PC-3 (cell line): ENCODE results near the gene SLC15A3. TPM values are rescaled to one million over a fixed set of nuclear protein-coding genes. Genes with fewer than 3 reads are reported as not detected.

Source experiments
- ATAC-seq: fragments of 200-7000 bp; cut with Tn5 transposase; 2 replicates; pipeline ENCODE4 v1.9.1; 2020; ENCODE audit warnings: mild to moderate bottlenecking, moderate library complexity
- BruUV-seq: library from RNA; stranded (reverse); fragments of 400-500 nt; replicated peaks from 2 replicates; lab custom pipeline; 2021; lab: Mats Ljungman, UMichigan
- CTCF ChIA-PET: fragments of 300-600 bp; sonication (Branson Sonifier 250); formaldehyde crosslinking; loops from one replicate; lab custom pipeline; 2022; ENCODE audit warnings: antibody characterized with exemption; lab: Charles Lee
- POLR2A ChIA-PET: fragments of 300-600 bp; sonication (Branson Sonifier 250); formaldehyde crosslinking; loops from one replicate; lab custom pipeline; 2022; ENCODE audit warnings: antibody characterized with exemption; ENCODE audit not compliant: unreplicated experiment; lab: Charles Lee
- DNase-seq: peaks from one replicate; pipeline ENCODE4 v3.0.0-alpha.2; 2015
- H2AFZ ChIP-seq: fragments of 300-600 bp; sonication (generic); 2 replicates; pipeline ENCODE4 v1.6.0; 2016; ENCODE audit warnings: antibody characterized with exemption, low read length
- H3F3A ChIP-seq: fragments of 300-600 bp; sonication (generic); one replicate; pipeline ENCODE4 v1.6.0; 2017; ENCODE audit warnings: antibody characterized with exemption, low read length, control low read depth, mild to moderate bottlenecking; ENCODE audit not compliant: unreplicated experiment
- H3K27ac ChIP-seq: fragments of 300-600 bp; sonication (generic); 2 replicates; pipeline ENCODE4 v1.5.1; 2016; ENCODE audit warnings: mild to moderate bottlenecking, low read length
- H3K27me3 ChIP-seq: fragments of 300-600 bp; sonication (generic); 2 replicates; pipeline ENCODE4 v1.6.1; 2016; ENCODE audit warnings: low read length, mixed read lengths
- H3K36me3 ChIP-seq: fragments of 300-600 bp; sonication (generic); 2 replicates; pipeline ENCODE4 v1.6.1; 2016; ENCODE audit warnings: low read depth, mixed run types, low read length, mixed read lengths
- H3K4me1 ChIP-seq: fragments of 300-600 bp; sonication (generic); 2 replicates; pipeline ENCODE4 v1.5.1; 2016; ENCODE audit warnings: low read length; ENCODE audit not compliant: insufficient read depth
- H3K4me2 ChIP-seq: fragments of 300-600 bp; sonication (generic); 2 replicates; pipeline ENCODE4 v1.6.0; 2016; ENCODE audit warnings: low read length
- H3K4me3 ChIP-seq: fragments of 300-600 bp; sonication (generic); 2 replicates; pipeline ENCODE4 v1.5.1; 2016; ENCODE audit warnings: mild to moderate bottlenecking, low read length, mixed read lengths
- H3K79me2 ChIP-seq: fragments of 300-600 bp; sonication (generic); 2 replicates; pipeline ENCODE4 v1.6.1; 2017; ENCODE audit warnings: low read length, mixed read lengths
- H3K9ac ChIP-seq: fragments of 300-600 bp; sonication (generic); 2 replicates; pipeline ENCODE4 v1.6.0; 2016; ENCODE audit warnings: mild to moderate bottlenecking, low read length
- H3K9me2 ChIP-seq: fragments of 300-600 bp; sonication (generic); replicated peaks from 2 replicates; pipeline ENCODE4 v1.6.1; 2016; ENCODE audit warnings: mixed run types, low read length, mixed read lengths
- H3K9me3 ChIP-seq: fragments of 300-600 bp; sonication (generic); 2 replicates; pipeline ENCODE4 v1.6.1; 2016; ENCODE audit warnings: low read length, mixed read lengths
- H4K20me1 ChIP-seq: fragments of 300-600 bp; sonication (generic); 2 replicates; pipeline ENCODE4 v1.6.1; 2016; ENCODE audit warnings: low read length, mixed read lengths
- EZH2 ChIP-seq: fragments of 300-600 bp; sonication (generic); IDR thresholded peaks from one replicate; pipeline ENCODE4 v1.6.1; 2017; ENCODE audit warnings: antibody characterized with exemption, mild to moderate bottlenecking, low read length; ENCODE audit not compliant: unreplicated experiment
- EZH2phosphoT487 ChIP-seq: fragments of 300-600 bp; sonication (generic); IDR thresholded peaks from 2 replicates; pipeline ENCODE4 v1.6.1; 2018; ENCODE audit warnings: mild to moderate bottlenecking, antibody characterized with exemption, low read length, borderline replicate concordance
- intact Hi-C: fragments of 100-400 bp; cut with micrococcal nuclease; formaldehyde crosslinking; loops from 2 replicates; pipeline ENCODE4 v1.9.0; 2023
- total RNA-seq: library from RNA; depleted of rRNA; stranded (reverse); fragments of >200 nt; gene quantifications from 2 replicates; pipeline ENCODE4 v1.2.3, GENCODE V29; 2014
- TF ChIP-seq, protein P1 (sequence below): fragments of 300-600 bp; sonication (generic); conservative IDR thresholded peaks from 2 replicates; pipeline ENCODE4 v1.5.1; 2017; ENCODE audit warnings: antibody characterized with exemption, low read depth, mild to moderate bottlenecking, low read length

Gene SLC15A3
- total RNA-seq, 1 experiment from 2014 or later = not detected

DNA sequence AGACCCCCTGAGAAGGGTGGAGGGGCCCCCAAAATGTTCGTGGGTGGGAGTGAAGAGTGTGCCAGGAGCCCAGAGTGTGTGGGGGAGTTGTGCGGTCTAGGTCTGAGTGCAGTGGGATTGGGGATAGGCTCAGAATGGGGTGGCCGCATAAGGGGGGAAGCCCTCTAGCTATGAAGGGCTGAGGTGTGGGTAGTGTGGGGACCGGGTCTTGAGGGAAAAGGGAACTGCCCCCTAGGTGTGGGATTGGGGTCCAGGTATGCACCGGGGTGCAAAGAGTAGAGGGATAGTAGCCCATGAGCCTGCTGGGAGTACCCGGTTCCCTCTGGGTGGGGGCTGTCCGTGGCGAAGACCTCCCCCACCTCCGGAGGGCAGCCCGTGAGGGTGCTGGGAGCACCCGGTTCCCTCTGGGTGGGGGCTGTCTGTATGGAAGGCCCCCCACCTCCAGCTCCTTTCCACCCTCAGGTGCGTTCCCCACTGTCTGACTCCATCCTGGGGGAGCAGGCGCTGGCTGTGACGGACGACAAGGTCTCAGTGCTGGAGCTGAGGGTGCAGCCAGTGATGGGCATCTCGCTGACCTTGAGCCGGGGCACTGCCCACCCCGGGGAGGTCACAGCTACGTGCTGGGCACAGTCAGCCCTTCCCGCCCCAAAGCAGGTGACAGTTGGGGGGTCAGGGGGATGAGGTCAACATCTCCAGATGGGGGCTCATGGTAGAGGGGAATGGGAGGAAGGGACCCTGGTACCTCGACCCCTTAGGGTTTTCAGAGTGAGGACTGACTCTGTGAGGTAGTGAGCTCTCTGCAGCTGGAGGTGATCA is 17.0 kb downstream of the SLC15A3 start:
- BruUV-seq = no TSS peak
- POLR2A ChIA-PET = no interaction called here

DNA sequence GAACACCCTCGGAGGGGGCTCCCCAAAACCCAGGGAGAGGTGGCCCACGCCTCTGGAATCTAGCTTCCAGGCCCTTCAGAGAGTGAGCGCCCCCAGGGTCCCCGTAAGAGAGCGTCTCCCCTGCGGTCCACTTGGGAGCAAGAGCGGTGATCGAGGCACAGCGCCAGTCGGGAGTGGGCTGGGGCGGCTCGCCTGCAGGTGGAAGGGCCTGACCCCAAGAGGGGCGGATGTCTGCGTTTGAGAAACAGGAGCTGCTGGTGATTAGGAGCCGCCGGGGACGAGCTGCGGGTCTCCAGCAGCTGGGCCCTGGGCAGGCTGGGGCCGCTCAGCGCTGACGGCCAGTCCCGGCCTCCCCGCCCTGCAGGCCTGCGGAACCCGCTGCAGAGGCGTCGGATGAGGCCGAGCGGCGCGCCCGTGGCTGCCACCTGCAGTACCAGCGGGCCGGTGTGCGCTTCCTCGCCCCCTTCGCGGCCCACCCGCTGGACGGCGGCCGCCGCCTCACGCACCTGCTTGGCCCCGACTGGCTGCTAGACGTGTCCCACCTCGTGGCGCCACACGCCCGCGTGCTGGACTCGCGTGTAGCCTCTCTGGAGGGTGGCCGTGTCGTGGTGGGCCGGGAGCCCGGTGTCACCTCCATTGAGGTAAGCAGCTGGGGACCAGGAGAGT is 17.7 kb downstream of the SLC15A3 start:
- CTCF ChIA-PET = no interaction called here
- no peak for DNase-seq

More for the DNA sequence above, 17.0 kb downstream of the SLC15A3 start:
- Histone ChIP-seq H3K4me2 (no peak overlapping the region), H3K9me3 (no peaks in the 10 kb centered on the region), H3K27me3 (no peaks in the 10 kb centered on the region), H3K4me1 (no peaks in the 10 kb centered on the region), H3K79me2 (no peaks in the 10 kb centered on the region), H3K9ac (no peak overlapping the region), H3K36me3 (peaks cover 11% of the 10 kb centered on the region; the same call in 1 of the 2 replicates), H3K4me3 (no peak overlapping the region), H4K20me1 (no peaks in the 10 kb centered on the region), H3K27ac (no peak overlapping the region), H2AFZ (no peak overlapping the region), H3K9me2 (no peaks in the 10 kb centered on the region), H3F3A (no peaks in the 10 kb centered on the region)
- DNase-seq (no peak), ATAC-seq (no peak)
- intact Hi-C loops = no loop called here
- CTCF ChIA-PET = no interaction called here
- TF ChIP-seq EZH2phosphoT487 = no peak

DNA sequence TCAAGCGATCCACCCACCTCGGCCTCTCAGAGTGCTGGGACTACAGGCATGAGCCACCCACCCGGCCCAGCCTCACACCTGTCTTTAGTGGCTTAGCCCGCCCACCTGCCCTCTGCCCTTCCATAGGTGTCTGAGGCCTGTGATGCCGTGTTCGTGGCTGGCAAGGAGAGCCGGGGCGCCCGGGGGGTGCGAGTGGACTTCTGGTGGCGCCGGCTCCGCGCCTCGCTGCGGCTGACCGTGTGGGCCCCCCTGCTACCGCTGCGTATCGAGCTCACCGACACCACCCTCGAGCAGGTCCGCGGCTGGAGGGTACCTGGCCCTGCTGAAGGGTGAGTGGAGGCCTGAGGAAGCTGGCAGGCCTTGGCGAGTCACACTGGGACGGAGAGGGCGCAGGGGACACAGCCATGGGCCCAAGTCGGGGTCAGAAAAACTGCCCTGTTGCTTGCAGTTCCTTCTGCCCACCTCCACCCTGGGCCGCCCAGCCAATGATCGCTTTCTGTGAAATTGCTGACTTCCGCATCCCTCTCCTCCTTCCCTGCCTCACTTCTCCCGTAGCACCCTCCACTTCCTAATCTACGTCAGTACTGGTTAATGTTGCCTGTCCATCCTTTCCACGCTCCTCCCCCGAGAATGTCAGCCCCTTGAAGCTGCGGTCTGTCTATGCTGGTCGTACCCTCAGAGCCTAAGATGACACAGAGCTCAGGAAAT is 18.4 kb downstream of the SLC15A3 start:
- H3K27ac ChIP-seq = no peak overlapping the region
- H2AFZ ChIP-seq = no peak overlapping the region
- H3K4me1 ChIP-seq = no peaks in the 10 kb centered on the region
- H3K36me3 ChIP-seq = peaks cover 11% of the 10 kb centered on the region; the same call in 1 of the 2 replicates
- H3K4me3 ChIP-seq = no peak overlapping the region
- DNase-seq (no peak), ATAC-seq (no peak)
- no TSS peak for BruUV-seq
- no peak overlapping the region for H3K4me2 ChIP-seq
- intact Hi-C loops = no loop called here
- no peaks in the 10 kb centered on the region for H3K9me2 ChIP-seq
- no peaks in the 10 kb centered on the region for H3F3A ChIP-seq
- CTCF ChIA-PET = no interaction called here
- H4K20me1 ChIP-seq = no peaks in the 10 kb centered on the region
- POLR2A ChIA-PET = no interaction called here
- H3K79me2 ChIP-seq = no peaks in the 10 kb centered on the region
- no peak overlapping the region for H3K9ac ChIP-seq
- TF ChIP-seq EZH2 (no peak), EZH2phosphoT487 (no peak)
- TF ChIP-seq, protein P1, sequence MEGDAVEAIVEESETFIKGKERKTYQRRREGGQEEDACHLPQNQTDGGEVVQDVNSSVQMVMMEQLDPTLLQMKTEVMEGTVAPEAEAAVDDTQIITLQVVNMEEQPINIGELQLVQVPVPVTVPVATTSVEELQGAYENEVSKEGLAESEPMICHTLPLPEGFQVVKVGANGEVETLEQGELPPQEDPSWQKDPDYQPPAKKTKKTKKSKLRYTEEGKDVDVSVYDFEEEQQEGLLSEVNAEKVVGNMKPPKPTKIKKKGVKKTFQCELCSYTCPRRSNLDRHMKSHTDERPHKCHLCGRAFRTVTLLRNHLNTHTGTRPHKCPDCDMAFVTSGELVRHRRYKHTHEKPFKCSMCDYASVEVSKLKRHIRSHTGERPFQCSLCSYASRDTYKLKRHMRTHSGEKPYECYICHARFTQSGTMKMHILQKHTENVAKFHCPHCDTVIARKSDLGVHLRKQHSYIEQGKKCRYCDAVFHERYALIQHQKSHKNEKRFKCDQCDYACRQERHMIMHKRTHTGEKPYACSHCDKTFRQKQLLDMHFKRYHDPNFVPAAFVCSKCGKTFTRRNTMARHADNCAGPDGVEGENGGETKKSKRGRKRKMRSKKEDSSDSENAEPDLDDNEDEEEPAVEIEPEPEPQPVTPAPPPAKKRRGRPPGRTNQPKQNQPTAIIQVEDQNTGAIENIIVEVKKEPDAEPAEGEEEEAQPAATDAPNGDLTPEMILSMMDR = no peak
- H3K27me3 ChIP-seq = no peaks in the 10 kb centered on the region
- no peaks in the 10 kb centered on the region for H3K9me3 ChIP-seq

More for the DNA sequence above, 17.7 kb downstream of the SLC15A3 start:
- no peak overlapping the region for H2AFZ ChIP-seq
- POLR2A ChIA-PET = no interaction called here
- no peaks in the 10 kb centered on the region for H3K79me2 ChIP-seq
- no peak overlapping the region for H3K4me2 ChIP-seq
- H3F3A ChIP-seq = no peaks in the 10 kb centered on the region
- no peak overlapping the region for H3K27ac ChIP-seq
- peaks cover 11% of the 10 kb centered on the region; the same call in 1 of the 2 replicates for H3K36me3 ChIP-seq
- no peaks in the 10 kb centered on the region for H3K9me2 ChIP-seq
- TF ChIP-seq EZH2 (no peak), EZH2phosphoT487 (no peak)
- TF ChIP-seq, protein P1 = no peak
- H3K4me3 ChIP-seq = no peak overlapping the region
- H4K20me1 ChIP-seq = no peaks in the 10 kb centered on the region
- intact Hi-C loops = no loop called here
- H3K9me3 ChIP-seq = no peaks in the 10 kb centered on the region
- ATAC-seq = no peak
- H3K4me1 ChIP-seq = no peaks in the 10 kb centered on the region
- H3K27me3 ChIP-seq = no peaks in the 10 kb centered on the region
- no peak overlapping the region for H3K9ac ChIP-seq
- BruUV-seq = no TSS peak
